Uterus (tissue), 4 donors: Measurements from ENCODE around the gene CD226. TPM values are rescaled to one million over a fixed set of nuclear protein-coding genes. Genes with fewer than 3 reads are reported as not detected.

Experiments used
- DNase-seq, 2 donors: peaks; one replicate each; pipeline ENCODE4 v3.0.0-alpha.2; 2019 to 2020
- H3K27ac ChIP-seq, 2 donors: fragments of 200-600 bp; sonication (generic); 1 replicate in 1 of 2; 2 replicates in 1 of 2; pipeline ENCODE4 v1.5.1; 2016 to 2018
- H3K27me3 ChIP-seq, 2 donors: fragments of 200-600 bp; sonication (generic); one replicate each; pipeline ENCODE4 v1.5.1; 2018 to 2019; ENCODE audit warnings: control low read depth in 1 of 2
- H3K36me3 ChIP-seq, 2 donors: fragments of 200-600 bp; sonication (generic); one replicate each; pipeline ENCODE4 v1.5.1; 2019; ENCODE audit warnings: control low read depth in 1 of 2
- H3K4me1 ChIP-seq, 2 donors: fragments of 200-600 bp; sonication (generic); one replicate each; pipeline ENCODE4 v1.5.1; 2018 to 2019; ENCODE audit warnings: control low read depth in 1 of 2
- H3K4me3 ChIP-seq, 2 donors: fragments of 200-600 bp; sonication (generic); 1 replicate in 1 of 2; 2 replicates in 1 of 2; pipeline ENCODE4 v1.5.1; 2018 to 2019; ENCODE audit warnings: mild to moderate bottlenecking in 1 of 2
- H3K9me3 ChIP-seq, 2 donors: fragments of 200-600 bp; sonication (generic); one replicate each; pipeline ENCODE4 v1.5.1; 2019; ENCODE audit warnings: control low read depth in 1 of 2
- CTCF ChIP-seq, 4 experiments: fragments of 200-600 bp in 2 of 4; fragments of 450-650 bp in 2 of 4; sonication (generic) in 2 of 4; IDR thresholded peaks; one replicate each; pipeline ENCODE4 v1.5.1; 2016 to 2019; ENCODE audit warnings: antibody characterized with exemption in 4 of 4, mild to moderate bottlenecking in 2 of 4, moderate library complexity in 1 of 4
- POLR2A ChIP-seq, 2 donors: fragments of 450-650 bp; IDR thresholded peaks; one replicate each; pipeline ENCODE4 v1.6.1; 2016; ENCODE audit warnings: antibody characterized with exemption in 2 of 2, mild to moderate bottlenecking in 1 of 2, moderate library complexity in 1 of 2
- intact Hi-C: fragments of 100-400 bp; cut with DNase I; formaldehyde crosslinking; loops from one replicate; pipeline ENCODE4 v1.15.1; 2023; ENCODE audit warnings: low total_unique reads
- total RNA-seq, 4 donors: library from RNA; depleted of rRNA in 3 of 4; stranded (reverse); fragments of >200 nt in 3 of 4; gene quantifications; one replicate each; pipeline versions ENCODE4 v1.1.0 to v1.2.4, GENCODE V29; 2014 to 2023
- donor health status: DM: yes; HTN: yes; CAD: no.

CD226 gene
- total RNA-seq, 4 donors from 2014 or later: 0.59 to 5.5 (median 2.9) TPM; not detected in 1

GRCh38 chr18:69843015-69843414 lies 104.7 kb downstream of the CD226 start:
- no peaks in the 10 kb centered on the region for H3K4me1 ChIP-seq
- TF ChIP-seq CTCF (IDR thresholded peaks at IDR 0.05): no peak
- TF ChIP-seq POLR2A (IDR thresholded peaks at IDR 0.05): no peak
- no peaks in the 10 kb centered on the region for H3K9me3 ChIP-seq
- intact Hi-C loops: no loop called here
- no peaks in the 10 kb centered on the region for H3K27me3 ChIP-seq
- no peak for DNase-seq
- no peaks in the 10 kb centered on the region for H3K36me3 ChIP-seq
- no peak overlapping the region for H3K4me3 ChIP-seq
- no peak overlapping the region for H3K27ac ChIP-seq

GRCh38 chr18:69841117-69841516 lies 106.6 kb downstream of the CD226 start:
- intact Hi-C loops: no loop called here
- TF ChIP-seq CTCF (IDR thresholded peaks at IDR 0.05): no peak
- TF ChIP-seq POLR2A (IDR thresholded peaks at IDR 0.05): no peak
- H3K4me1 ChIP-seq: no peaks in the 10 kb centered on the region
- H3K27me3 ChIP-seq: no peaks in the 10 kb centered on the region
- no peak overlapping the region for H3K4me3 ChIP-seq
- DNase-seq: no peak
- no peaks in the 10 kb centered on the region for H3K36me3 ChIP-seq
- H3K9me3 ChIP-seq: no peaks in the 10 kb centered on the region
- H3K27ac ChIP-seq: no peak overlapping the region

GRCh38 chr18:69840445-69840844 lies 107.2 kb downstream of the CD226 start:
- no peaks in the 10 kb centered on the region for H3K9me3 ChIP-seq
- no peaks in the 10 kb centered on the region for H3K27me3 ChIP-seq
- no peaks in the 10 kb centered on the region for H3K36me3 ChIP-seq
- no peak overlapping the region for H3K27ac ChIP-seq
- intact Hi-C loops: no loop called here
- H3K4me1 ChIP-seq: no peaks in the 10 kb centered on the region
- H3K4me3 ChIP-seq: no peak overlapping the region
- TF ChIP-seq POLR2A (IDR thresholded peaks at IDR 0.05): no peak
- TF ChIP-seq CTCF (IDR thresholded peaks at IDR 0.05): no peak
- no peak for DNase-seq

GRCh38 chr18:69840001-69840400 lies 107.7 kb downstream of the CD226 start:
- intact Hi-C loops: no loop called here

GRCh38 chr18:69839497-69839896 lies 108.2 kb downstream of the CD226 start:
- TF ChIP-seq POLR2A (IDR thresholded peaks at IDR 0.05) (no peak), CTCF (IDR thresholded peaks at IDR 0.05) (no peak)
- intact Hi-C loops: no loop called here
- no peak for DNase-seq

More at GRCh38 chr18:69840001-69840400, 107.7 kb downstream of the CD226 start:
- no peak overlapping the region for H3K27ac ChIP-seq
- no peak for TF ChIP-seq CTCF (IDR thresholded peaks at IDR 0.05)
- no peak for TF ChIP-seq POLR2A (IDR thresholded peaks at IDR 0.05)
- no peak for DNase-seq
- no peaks in the 10 kb centered on the region for H3K4me1 ChIP-seq
- no peaks in the 10 kb centered on the region for H3K9me3 ChIP-seq
- H3K36me3 ChIP-seq: no peaks in the 10 kb centered on the region
- H3K27me3 ChIP-seq: no peaks in the 10 kb centered on the region
- H3K4me3 ChIP-seq: no peak overlapping the region

More at GRCh38 chr18:69839497-69839896, 108.2 kb downstream of the CD226 start:
- H3K4me1 ChIP-seq: no peaks in the 10 kb centered on the region
- H3K36me3 ChIP-seq: no peaks in the 10 kb centered on the region
- H3K9me3 ChIP-seq: no peaks in the 10 kb centered on the region
- no peaks in the 10 kb centered on the region for H3K27me3 ChIP-seq
- no peak overlapping the region for H3K27ac ChIP-seq
- no peak overlapping the region for H3K4me3 ChIP-seq
